Measurements from ENCODE around the gene KIAA1614.

KIAA1614 gene

GRCh38 chr1:180909005-180909414 is 3.7 kb upstream of the KIAA1614 start:
- H3K4me1 ChIP-seq (ENCODE audit: low read depth, poor library complexity, severe bottlenecking) = no peaks in the 10 kb centered on the region
- H3K4me3 ChIP-seq (IDR thresholded peaks at IDR 0.05; ENCODE audit: insufficient read depth, low read depth, low read length) = no peak overlapping the region
- no peak overlapping the region for H3K4me2 ChIP-seq
- H3K9ac ChIP-seq = no peak overlapping the region
- H2AFZ ChIP-seq (ENCODE audit: low read depth) = no peak overlapping the region
- no peaks in the 10 kb centered on the region for H4K20me1 ChIP-seq (ENCODE audit: insufficient read depth)
- no peaks in the 10 kb centered on the region for H3K27me3 ChIP-seq (ENCODE audit: insufficient read depth, low read depth)
- no peaks in the 10 kb centered on the region for H3K36me3 ChIP-seq (ENCODE audit: insufficient read depth)
- H3K27ac ChIP-seq = no peak overlapping the region
- no peak for TF ChIP-seq CTCF (conservative IDR thresholded peaks at IDR 0.05; ENCODE audit: low read depth, low read length)
- H3K79me2 ChIP-seq (ENCODE audit: insufficient read depth, low read depth) = no peaks in the 10 kb centered on the region

GRCh38 chr1:180909462-180909976 is 3.2 kb upstream of the KIAA1614 start:
- H2AFZ ChIP-seq (ENCODE audit: low read depth) = no peak overlapping the region
- H4K20me1 ChIP-seq (ENCODE audit: insufficient read depth) = no peaks in the 10 kb centered on the region
- H3K79me2 ChIP-seq (ENCODE audit: insufficient read depth, low read depth) = no peaks in the 10 kb centered on the region
- H3K4me2 ChIP-seq = no peak overlapping the region
- no peak overlapping the region for H3K27ac ChIP-seq
- no peaks in the 10 kb centered on the region for H3K4me1 ChIP-seq (ENCODE audit: low read depth, poor library complexity, severe bottlenecking)
- no peaks in the 10 kb centered on the region for H3K36me3 ChIP-seq (ENCODE audit: insufficient read depth)
- H3K27me3 ChIP-seq (ENCODE audit: insufficient read depth, low read depth) = no peaks in the 10 kb centered on the region
- no peak overlapping the region for H3K9ac ChIP-seq
- no peak overlapping the region for H3K4me3 ChIP-seq (IDR thresholded peaks at IDR 0.05; ENCODE audit: insufficient read depth, low read depth, low read length)
- no peak for TF ChIP-seq CTCF (conservative IDR thresholded peaks at IDR 0.05; ENCODE audit: low read depth, low read length)

GRCh38 chr1:180911640-180912191 is 981 bp upstream of the KIAA1614 start:
- no peaks in the 10 kb centered on the region for H3K27me3 ChIP-seq (ENCODE audit: insufficient read depth, low read depth)
- no peaks in the 10 kb centered on the region for H3K79me2 ChIP-seq (ENCODE audit: insufficient read depth, low read depth)
- H3K36me3 ChIP-seq (ENCODE audit: insufficient read depth) = no peaks in the 10 kb centered on the region
- H3K4me3 ChIP-seq (IDR thresholded peaks at IDR 0.05; ENCODE audit: insufficient read depth, low read depth, low read length) = no peak overlapping the region
- no peak overlapping the region for H3K27ac ChIP-seq
- no peak overlapping the region for H3K4me2 ChIP-seq
- no peaks in the 10 kb centered on the region for H3K4me1 ChIP-seq (ENCODE audit: low read depth, poor library complexity, severe bottlenecking)
- no peak for TF ChIP-seq CTCF (conservative IDR thresholded peaks at IDR 0.05; ENCODE audit: low read depth, low read length)
- no peak overlapping the region for H2AFZ ChIP-seq (ENCODE audit: low read depth)
- H4K20me1 ChIP-seq (ENCODE audit: insufficient read depth) = no peaks in the 10 kb centered on the region
- H3K9ac ChIP-seq = no peak overlapping the region

GRCh38 chr1:180912211-180912800 is 391 bp upstream of the KIAA1614 start:
- no peak overlapping the region for H3K4me2 ChIP-seq
- H3K36me3 ChIP-seq (ENCODE audit: insufficient read depth) = no peaks in the 10 kb centered on the region
- TF ChIP-seq CTCF (conservative IDR thresholded peaks at IDR 0.05; ENCODE audit: low read depth, low read length) = no peak
- H3K9ac ChIP-seq = no peak overlapping the region
- no peak overlapping the region for H3K4me3 ChIP-seq (IDR thresholded peaks at IDR 0.05; ENCODE audit: insufficient read depth, low read depth, low read length)
- no peaks in the 10 kb centered on the region for H3K79me2 ChIP-seq (ENCODE audit: insufficient read depth, low read depth)
- no peaks in the 10 kb centered on the region for H4K20me1 ChIP-seq (ENCODE audit: insufficient read depth)
- H3K27me3 ChIP-seq (ENCODE audit: insufficient read depth, low read depth) = no peaks in the 10 kb centered on the region
- H3K4me1 ChIP-seq (ENCODE audit: low read depth, poor library complexity, severe bottlenecking) = no peaks in the 10 kb centered on the region
- no peak overlapping the region for H2AFZ ChIP-seq (ENCODE audit: low read depth)
- H3K27ac ChIP-seq = no peak overlapping the region

Measured in KMS-11 (cell line).